NCI-H748 (cell line): ENCODE data around the gene GBX2.

Experiments used
- DNase-seq: peaks from one replicate; lab custom pipeline; 2025; ENCODE audit not compliant: unreplicated experiment; lab: John Stamatoyannopoulos, UW

The GBX2 gene

DNA sequence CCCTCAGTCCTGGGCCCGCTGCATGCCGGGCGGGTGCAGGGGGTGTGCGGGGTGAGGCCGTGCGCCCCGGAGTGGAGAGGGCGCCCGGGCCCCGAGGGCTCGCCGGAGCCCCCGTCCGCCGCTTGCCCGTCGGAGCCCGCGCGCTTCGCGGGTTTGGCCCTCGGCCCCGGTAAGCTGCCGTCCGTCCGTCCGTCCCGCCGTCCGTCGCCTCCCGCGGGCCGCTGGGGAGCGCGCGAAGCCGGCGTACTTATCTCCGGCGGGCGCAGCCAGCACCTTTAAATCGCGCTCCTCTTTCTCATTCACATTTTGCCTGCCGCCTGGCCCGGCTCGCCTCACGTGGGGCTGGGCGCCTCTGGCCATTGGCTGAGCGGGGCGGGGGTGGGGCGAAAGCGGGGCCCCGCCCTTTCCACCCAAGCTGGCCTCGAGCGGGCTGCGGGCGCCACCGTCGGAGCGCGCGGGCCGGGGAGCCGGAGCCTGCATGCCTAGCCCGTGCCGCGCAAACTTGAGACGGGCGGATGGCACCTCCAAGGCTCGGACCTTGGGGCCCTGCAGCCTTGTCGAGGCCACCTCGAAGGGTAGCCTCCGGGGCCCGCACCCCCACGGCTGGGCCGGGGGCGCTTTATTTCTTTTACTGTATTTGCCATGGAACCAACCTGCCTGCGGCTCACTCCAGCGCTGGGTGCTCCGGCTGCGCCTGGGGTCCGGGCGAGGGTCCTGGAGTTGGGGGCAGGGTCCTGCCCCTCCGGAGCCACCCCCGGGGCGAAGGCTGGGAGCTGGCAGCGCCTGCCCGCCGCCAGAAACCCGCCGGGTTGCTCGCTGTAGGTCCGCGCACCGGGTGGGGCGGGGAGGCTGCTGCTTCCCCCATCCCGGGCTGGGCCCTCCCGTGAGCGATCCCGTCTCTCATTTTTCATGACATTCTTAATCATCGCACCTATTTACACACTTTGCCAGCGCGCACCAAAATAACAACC, at the start of gene GBX2:
TSS of gene GBX2 (minus strand) at position 277 of the 971 bp plus-strand sequence. CDS start 415 bp downstream, outside the sequence.
- peak; percentile 92 for DNase-seq

DNA sequence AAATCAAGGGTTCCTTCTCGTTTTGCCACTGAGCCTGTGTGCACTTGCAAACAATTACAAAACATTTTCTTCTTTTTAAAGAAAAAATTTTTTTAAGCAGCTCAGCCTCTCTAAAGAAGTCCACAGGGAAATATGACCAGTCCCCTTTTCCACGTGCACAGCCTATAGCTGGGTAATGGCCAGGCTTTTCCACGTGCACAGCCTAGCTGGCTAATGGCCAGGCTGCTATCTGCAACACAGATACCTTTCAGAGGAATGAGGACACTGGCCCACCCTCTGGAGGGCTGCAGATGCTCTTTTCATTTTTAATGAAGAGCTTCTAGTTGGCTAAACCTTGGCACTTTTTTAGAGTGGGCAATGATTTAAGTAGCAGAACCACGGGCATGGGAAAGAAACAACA, 49.7 kb upstream of the GBX2 start:
- DNase-seq, result no peak

DNA sequence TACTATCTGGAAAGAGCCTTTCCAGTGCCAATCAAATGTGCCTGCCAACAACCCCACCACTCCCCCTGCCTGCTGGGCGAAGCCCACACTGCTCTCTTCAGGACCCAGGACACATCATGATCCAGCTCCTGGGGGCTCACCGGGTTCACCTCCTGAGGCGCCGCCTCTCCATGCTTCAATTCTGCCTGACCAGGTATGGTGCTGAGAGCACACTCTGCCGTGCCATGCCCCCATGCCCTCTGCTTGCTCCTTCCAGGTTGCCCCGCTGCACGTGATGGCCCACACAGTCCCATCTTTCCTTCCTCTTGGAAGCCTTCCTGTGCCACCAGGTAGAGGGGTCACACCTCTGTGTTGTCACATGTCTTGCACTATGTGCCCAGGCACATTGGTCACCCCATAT, 48.5 kb upstream of the GBX2 start:
- no peak for DNase-seq

DNA sequence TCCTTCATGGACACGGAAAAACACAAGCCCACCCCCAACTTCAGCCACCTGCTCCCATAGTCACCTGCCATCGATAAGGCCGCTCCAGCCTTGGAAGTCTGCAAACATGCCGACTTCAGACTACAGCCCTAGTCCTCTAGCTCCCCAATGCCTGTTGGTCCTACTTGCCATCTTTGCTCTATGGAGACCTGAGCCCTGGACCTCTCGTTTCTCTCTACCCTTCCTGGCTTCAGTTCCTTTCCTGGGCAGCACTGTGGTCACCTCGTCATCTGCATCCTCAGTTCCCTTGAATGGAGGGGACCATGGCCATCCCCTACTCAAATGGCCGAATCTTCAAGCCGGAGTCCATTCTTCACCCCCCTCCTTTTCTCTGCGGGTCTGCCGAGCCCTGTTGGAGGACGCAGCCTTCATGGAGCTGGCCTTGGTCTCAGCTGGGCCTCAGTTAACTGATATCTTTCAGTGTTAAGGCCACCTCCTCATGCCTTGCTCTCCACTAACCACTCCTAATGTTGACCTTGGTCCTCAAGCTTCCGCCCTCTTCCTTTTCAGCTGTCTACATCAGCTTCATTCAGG, 47.7 kb upstream of the GBX2 start:
- no peak for DNase-seq

DNA sequence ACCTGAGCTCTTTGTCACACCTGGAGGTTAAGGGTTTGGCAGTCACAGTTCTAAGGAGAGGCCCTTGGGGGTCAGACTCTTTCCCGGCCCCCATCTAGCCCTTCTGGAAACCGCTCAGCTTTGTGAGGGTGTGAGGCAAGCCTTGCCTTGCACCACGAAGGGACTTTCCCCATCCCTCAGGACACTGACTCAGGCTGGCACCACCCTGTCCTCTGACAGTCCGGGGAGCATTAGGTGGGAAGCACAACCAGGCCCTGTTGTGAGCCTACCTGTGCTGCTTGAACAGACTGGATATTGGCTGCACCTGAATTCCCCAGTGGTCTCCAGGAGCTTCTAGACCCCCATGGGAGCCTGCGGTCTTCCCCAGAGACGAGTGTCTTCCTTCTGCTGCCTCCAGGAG, 47.0 kb upstream of the GBX2 start:
- DNase-seq, result no peak

DNA sequence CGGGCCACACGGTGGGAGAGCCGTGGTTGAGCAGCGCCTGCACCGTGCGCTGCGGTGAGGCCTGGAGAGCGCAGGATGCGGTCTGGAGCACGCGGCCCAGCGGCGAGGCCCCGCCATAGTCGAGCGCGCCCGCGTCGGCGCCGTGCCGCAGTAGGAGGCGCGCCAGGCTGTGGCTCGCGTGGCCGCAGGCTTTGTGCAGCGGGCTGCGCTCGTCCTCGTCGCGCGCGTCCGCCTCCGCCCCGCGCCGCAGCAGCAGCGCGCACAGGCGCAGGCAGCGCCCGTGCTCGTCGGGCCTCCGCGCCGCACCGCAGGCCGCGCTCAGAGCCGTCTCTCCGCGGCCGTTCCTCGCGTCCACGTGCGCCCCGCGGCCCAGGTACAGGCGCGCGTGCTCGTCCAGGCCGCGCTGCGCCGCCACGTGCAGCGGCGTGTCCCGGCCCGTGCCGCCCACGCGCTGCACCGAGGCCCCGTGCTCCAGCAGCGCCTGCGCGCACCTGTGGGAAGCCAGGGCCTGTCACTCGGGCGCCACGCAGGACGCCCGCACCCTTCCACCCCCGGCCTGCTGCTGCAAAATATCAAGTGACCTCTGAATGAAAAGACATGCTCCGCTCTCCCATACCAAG, 46.3 kb upstream of the GBX2 start:
- no peak for DNase-seq

DNA sequence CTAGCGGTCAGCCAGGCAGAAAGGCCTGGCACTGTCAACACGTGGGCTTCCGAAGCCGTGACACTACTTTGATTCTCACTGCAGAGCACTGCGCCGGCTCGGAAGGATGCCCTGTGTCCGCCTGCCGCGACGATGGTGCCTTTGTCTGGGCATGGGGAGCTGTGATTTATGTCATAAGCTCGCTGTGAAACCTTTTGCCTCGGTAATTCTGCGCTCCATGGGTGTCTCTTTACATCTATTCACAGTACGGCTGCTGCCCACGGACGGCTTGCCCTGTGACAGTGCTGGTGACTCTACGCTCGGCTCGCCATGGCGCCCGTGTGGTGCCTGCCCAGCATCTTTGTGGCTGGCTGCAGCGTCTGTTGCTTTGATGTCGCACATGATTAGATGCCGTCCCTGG, 43.1 kb upstream of the GBX2 start:
- peak; percentile 6 for DNase-seq

DNA sequence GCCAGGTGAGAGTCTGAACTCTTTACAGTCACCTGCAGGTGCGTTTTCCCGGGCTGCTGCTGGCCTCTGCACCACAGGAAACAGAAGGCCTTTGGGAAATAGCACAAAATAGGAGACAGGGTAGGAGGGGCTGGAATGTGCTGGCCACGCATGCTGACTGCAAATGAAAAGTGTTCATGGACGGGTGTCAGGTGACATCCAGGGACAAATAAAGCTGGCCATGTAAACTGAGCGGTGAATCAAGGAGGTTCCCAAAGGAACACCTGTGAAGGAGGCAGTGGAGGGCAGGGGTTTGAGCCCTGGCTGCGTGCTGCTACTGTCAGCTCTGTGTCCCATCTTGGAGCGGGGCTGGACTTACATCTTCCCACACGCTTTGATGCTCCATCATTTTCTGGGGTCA, 42.4 kb upstream of the GBX2 start:
- no peak for DNase-seq

DNA sequence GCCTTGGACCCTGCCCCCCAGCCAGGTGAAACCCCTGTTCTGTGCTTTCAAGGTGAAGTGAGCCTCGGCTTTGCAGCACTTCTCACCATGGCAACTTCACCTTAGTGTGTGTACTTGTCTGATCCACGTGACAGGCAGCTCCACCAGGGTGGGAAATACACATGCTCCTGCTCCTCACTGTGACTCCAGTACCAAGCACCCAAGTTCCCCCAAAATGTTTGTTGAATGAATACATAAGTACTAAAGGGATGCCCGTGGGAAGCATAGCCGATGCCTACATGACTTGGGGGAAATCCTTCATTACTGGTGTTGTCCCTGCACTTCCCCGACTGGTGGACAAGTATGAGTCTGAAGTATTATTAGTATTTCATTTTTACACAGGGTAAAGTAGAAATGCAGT, 41.8 kb upstream of the GBX2 start:
- DNase-seq, result no peak

DNA sequence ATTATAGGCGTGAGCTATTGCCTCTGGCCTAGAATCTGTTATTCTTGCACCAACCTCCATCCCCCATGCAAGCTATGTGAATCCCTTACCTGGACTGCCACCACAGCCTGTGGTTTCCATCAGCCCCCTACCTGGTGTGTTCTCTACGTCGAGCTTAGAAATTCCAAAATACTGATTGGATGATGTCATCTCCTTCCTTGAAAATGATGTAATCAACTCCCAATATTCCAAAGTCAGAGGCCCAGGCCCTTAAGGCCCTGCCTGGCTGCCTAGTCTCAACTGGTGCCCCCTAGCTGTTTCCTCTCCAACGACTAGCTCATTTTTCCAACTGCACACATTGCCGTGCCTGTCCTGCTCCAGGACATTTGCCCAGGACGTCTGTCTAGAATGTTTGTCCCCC, 41.3 kb upstream of the GBX2 start:
- DNase-seq, result no peak

DNA sequence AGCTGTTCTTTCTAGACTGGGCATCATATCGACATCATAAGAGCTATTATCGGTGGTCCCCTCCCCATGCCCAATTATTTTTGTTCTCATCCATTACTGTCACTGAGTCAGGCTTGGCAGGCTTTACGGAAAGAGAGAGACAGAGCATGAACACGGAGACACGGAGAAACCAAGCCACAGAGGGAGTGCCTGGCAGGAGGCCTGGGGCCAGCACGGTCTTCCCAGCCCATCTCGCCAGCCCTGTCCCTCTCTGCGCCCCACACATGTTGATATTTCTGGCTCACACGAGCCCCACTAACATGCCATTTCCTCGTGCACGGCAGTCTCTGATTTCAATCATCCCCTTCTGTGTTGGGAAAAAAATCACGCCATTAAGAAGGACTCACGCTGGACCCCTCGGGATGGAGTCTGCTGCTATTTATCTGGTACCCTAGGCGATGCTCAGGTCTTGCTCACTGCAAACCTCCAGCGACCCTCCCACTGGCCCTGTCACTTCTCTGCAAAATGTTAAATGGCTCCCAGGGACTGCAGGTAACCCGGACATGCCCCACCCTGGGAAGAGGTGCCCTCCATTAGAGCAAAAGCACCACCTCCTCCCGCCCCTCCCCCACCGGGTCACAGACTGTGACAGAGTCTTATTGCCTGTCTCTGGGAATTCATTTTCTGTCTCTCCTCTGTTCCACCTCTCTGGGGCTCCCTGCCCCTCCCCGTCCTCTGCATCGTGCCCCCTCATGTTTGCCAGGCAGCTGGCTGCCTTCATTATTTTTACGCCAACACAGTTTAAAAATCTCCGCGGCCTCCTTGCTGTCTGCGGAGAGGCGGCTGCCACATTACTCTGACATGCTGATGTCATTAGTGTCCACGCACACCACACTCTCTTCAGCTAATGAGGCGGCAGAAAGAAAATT, 40.1 kb upstream of the GBX2 start:
- DNase-seq, result no peak

DNA sequence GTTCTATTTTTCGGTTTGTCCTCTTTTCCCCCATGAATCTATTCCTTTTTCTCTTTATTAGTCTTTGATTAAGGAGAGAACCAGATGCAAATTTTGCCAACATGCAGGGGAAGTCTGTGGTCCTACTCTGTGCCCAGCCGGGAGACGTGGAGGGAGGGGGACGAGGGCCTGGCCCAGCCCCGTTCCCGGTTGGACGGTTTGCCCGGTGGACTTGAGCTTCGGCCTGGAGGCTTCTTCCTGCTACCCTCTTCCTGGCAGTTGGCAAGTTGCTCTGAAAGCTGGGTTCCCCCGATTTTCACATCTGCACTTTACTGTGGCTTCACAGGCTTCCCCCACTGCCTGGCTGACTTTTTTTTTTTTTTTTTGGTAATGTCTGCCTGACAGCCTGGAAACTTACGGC, 39.3 kb upstream of the GBX2 start:
- no peak for DNase-seq

DNA sequence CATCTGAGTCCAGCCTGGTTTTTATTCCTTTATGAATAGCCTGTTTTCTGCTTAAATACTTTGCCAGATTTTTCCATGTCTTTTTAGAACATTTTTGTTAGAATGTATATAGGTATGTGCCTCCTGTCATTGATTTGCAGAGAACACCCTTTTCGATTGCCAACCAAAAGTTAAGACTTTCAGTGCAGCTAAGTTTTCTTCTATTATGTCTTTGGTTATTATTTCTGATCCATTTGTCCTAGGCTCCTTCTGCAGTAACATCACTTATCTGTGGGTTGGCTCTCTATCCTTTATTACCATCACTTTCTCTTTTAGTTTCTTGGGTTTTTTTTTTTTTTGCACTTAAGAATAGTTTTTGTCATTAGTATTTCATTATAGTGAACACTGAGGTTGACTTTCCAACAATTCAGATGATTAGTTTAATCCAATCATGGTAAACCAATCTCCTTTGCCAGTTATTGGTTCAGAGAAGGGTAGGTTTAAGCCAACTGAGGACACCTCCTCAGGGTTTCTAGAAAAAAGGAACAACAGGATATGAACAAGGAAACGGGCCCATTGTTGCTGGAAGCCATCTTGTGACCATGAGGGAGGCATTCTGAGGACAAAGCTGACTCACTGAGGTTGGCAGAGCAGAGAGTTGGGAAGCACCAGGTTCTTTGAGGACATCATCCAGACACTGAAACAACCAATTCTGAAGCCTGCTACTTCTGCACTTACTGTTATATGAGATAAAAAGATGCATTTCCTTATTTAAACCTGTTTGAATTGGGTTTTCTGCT, 37.9 kb upstream of the GBX2 start:
- no peak for DNase-seq

DNA sequence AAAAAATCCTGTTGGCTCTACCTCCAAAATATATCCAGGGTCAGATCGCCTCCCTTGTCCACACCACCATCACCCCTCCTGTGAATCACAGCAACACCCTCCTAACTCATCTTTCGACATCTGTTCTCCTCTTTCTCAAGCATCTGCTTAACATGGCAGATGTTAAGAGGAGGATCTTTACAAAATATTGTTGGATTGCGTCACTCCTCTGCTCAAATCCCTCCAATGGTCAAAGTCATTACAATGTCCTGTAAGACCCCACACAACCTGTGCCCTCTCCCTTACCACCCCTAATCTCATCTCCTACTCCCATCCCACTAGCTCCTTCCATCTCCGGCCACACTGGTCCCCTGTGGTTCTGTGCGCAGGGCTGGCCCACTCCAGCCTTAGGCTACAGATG, 36.8 kb upstream of the GBX2 start:
- DNase-seq, result no peak

DNA sequence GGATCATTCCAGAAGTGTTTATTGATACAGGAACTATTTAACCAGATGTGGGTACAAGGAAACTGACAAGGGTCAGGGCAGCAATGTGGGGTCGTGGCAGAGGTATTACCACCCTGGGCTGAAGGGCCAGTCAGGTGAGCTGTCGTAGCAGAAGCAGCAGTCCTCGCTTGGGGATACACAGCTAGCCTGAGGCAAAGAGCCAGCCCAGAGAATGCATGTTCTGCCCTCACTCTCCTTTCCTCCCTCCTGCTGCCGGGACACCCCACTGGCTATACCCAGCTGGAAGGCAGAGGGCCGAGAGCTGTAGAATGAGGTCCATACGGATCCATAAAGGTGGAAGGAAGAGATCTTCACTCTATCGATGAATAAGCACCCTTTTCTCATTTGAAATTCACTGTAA, 32.2 kb upstream of the GBX2 start:
- DNase-seq, result no peak

DNA sequence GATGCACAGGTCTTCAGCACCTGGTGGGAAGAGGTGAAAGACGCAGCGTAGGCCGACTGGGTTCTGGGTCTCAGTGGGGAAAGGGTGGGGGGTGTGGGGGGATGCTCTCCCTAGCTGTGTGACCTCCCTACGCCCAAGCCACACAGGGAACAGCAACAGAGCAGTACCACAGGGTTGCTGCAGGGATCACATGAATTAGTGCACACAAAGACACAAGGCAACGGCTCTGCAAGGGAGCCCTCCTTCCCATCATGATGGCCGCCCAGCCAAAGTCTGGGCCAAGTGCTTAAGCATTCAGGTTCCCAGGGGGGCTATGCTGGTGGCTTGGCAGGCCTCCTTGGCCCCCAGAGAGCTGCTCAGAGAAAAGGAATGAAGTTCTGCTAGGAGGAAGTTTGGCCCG, 28.2 kb upstream of the GBX2 start:
- no peak for DNase-seq

DNA sequence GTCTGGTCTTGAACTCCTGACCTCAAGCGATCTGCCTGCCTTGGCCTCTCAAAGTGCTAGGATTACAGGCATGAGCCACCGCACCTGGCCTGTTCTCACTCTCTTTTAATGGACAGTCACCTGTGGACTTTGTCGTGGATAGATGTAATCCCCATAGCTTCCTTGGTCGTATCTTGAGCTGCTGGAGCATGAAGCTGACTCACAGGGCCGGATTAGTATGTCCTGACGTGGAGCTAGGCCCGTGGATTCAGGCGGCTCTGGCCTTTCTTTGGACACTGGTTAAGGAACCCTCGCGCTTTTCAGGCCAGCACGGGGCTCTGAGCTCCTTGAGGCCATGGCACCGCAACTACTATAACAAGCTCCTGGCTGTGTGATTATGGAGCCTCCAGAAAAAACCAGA, 27.5 kb upstream of the GBX2 start:
- no peak for DNase-seq

DNA sequence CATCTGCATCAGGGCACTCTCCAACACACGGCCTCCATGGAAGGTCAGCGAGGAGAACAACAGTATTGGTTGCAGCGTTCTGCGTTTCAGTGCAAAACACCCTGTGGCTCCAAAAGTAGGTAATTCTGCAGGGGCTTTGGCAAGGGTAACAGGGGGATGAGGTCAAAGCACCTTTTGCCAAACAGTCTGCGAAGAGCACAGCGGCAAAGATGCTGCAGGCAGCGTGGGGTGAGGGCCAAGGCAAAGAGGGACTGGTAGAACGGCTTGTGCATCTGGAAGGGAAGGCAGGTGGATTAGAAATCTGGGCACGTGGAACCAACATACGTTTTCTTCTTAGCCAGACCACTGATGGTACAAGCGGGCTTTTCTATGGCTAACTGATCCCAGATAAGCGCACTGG, 26.6 kb upstream of the GBX2 start:
- no peak for DNase-seq

DNA sequence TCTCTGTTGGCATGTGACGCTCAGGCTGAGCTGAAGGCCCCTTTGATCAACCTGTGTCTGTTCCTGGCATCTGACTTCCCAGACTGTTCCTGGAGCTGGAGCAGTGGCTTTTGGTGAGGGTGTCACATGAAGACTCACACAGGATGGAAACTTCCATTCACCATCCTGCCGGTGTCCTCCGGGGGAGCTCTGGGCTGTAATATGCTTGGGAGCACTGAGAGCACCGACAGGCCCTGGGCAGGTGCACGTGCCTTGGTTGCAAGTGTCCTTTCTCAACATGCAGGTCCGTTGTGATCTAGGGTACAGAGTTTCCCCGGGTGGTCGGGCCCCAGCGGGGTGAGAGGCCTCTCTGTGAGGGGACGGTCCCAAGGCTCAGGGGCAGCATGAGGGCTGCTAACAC, 24.8 kb upstream of the GBX2 start:
- no peak for DNase-seq

DNA sequence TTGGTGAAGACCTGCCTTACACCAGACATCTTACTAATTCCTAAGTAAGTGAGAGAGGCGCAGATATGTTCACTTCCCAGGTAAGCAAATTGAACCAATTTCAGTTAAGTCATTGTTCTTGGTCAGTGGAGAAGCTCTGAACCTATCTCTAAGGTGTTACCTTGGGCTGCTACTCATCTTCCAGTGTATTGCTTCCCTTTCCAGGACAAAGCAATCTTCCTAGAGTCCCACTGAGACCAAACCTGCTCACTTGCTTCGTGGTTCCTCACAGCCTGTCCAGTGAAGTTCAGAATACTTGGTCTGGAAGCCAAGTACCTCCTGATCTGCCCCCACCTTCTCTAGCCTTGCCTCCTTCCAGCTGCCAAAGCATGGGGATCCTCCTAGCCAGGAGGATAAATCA, 22.5 kb upstream of the GBX2 start:
- no peak for DNase-seq
